GM18909 (cell line): ENCODE results near the gene GPHA2.
"Not testable (repeated sequence)": the region's sequence is repeated elsewhere in the genome, so short reads cannot be mapped to it uniquely, and the experiment has no call there.

Experiments used
- ATAC-seq: cut with Tn5 transposase; IDR thresholded peaks from one replicate; pipeline ENCODE4 v1.9.1; 2021; ENCODE audit warnings: mild to moderate bottlenecking; ENCODE audit not compliant: unreplicated experiment, poor library complexity

Gene GPHA2

GRCh38 chr11:64935359-64936081 lies at the start of gene GPHA2:
TSS of gene GPHA2 (minus strand) at chr11:64935893. CDS start at chr11:64935460, 433 bp downstream.
- no peak for ATAC-seq

- ATAC-seq: not testable (repeated sequence)
Observed at GRCh38 chr11:64983339-64983738, 47.6 kb upstream of the GPHA2 start.

- no peak for ATAC-seq
Observed at GRCh38 chr11:64976651-64977050, 41.0 kb upstream of the GPHA2 start.

GRCh38 chr11:64974124-64974523 lies 38.4 kb upstream of the GPHA2 start:
- no peak for ATAC-seq

- no peak for ATAC-seq
Observed at GRCh38 chr11:64971421-64972233, 35.9 kb upstream of the GPHA2 start, which contains the start of gene MAJIN. TSS of gene MAJIN (minus strand) at chr11:64972108. CDS start at chr11:64959405, 12,703 bp downstream.

GRCh38 chr11:64970731-64971151 lies 35.0 kb upstream of the GPHA2 start:
- no peak for ATAC-seq

GRCh38 chr11:64969209-64969608 lies 33.5 kb upstream of the GPHA2 start:
- ATAC-seq: no peak

GRCh38 chr11:64967375-64967774 lies 31.7 kb upstream of the GPHA2 start:
- no peak for ATAC-seq

GRCh38 chr11:64963072-64963631 lies 27.5 kb upstream of the GPHA2 start:
- no peak for ATAC-seq

GRCh38 chr11:64960719-64961118 lies 25.0 kb upstream of the GPHA2 start:
- ATAC-seq: no peak

GRCh38 chr11:64959498-64959897 lies 23.8 kb upstream of the GPHA2 start:
- no peak for ATAC-seq

- no peak for ATAC-seq
Observed at GRCh38 chr11:64954201-64954600, 18.5 kb upstream of the GPHA2 start.

GRCh38 chr11:64951529-64951928 lies 15.8 kb upstream of the GPHA2 start:
- ATAC-seq: no peak

GRCh38 chr11:64947208-64947814 lies 11.6 kb upstream of the GPHA2 start:
- no peak for ATAC-seq

- no peak for ATAC-seq
Observed at GRCh38 chr11:64936539-64936938, 846 bp upstream of the GPHA2 start.

- no peak for ATAC-seq
Observed at GRCh38 chr11:64934682-64935358, 873 bp downstream of the GPHA2 start.

- no peak for ATAC-seq
Observed at GRCh38 chr11:64933935-64934681, 1.6 kb downstream of the GPHA2 start.

GRCh38 chr11:64933213-64933934 lies 2.3 kb downstream of the GPHA2 start:
- ATAC-seq: no peak

GRCh38 chr11:64932324-64932723 lies 3.4 kb downstream of the GPHA2 start:
- no peak for ATAC-seq
